ENCODE data around the gene WHAMM. TPM values are rescaled to one million over a fixed set of nuclear protein-coding genes. Genes with fewer than 3 reads are reported as not detected.

WHAMM gene
- polyA plus RNA-seq, 1 donor (not counting 4 experiments of a cell fraction or from before 2014, with no cell fraction given): 4.7 TPM

GRCh38 chr15:82823049-82823448 lies 13.6 kb downstream of the WHAMM start:
- Histone ChIP-seq H4K20me1 (ENCODE audit: control insufficient read depth, extremely low read depth, insufficient read depth, low read length) (no peaks in the 10 kb centered on the region), H3K9me1 (ENCODE audit: control insufficient read depth, extremely low read depth, insufficient read depth, low read length) (no peaks in the 10 kb centered on the region), H3K4me3 (ENCODE audit: control insufficient read depth in 2 of 3, extremely low read depth in 1 of 3, insufficient read depth in 2 of 3, low read depth in 1 of 3, low read length in 3 of 3) (no peak overlapping the region), H3K79me2 (ENCODE audit: control insufficient read depth, insufficient read depth, low read length) (peaks cover 3% of the 10 kb centered on the region), H3K27me3 (ENCODE audit: control insufficient read depth, extremely low read depth, insufficient read depth, low read length) (no peaks in the 10 kb centered on the region), H3K4me2 (ENCODE audit: control insufficient read depth, extremely low read depth, insufficient read depth, low read depth, low read length) (no peak overlapping the region), H2AFZ (ENCODE audit: control insufficient read depth, low read length) (no peak overlapping the region), H3K27ac (ENCODE audit: control insufficient read depth, insufficient read depth, low read length) (no peak overlapping the region), H3K9me3 (ENCODE audit: control insufficient read depth, low read depth, low read length) (no peaks in the 10 kb centered on the region), H3K9ac (ENCODE audit: control insufficient read depth, extremely low read depth, insufficient read depth, low read length) (no peak overlapping the region), H3K36me3 (ENCODE audit: control insufficient read depth in 2 of 2, extremely low read depth in 1 of 2, insufficient read depth in 2 of 2, low read length in 2 of 2) (peaks cover 11 to 24% of the 10 kb centered on the region in 2 experiments), H3K4me1 (ENCODE audit: control insufficient read depth, extremely low read depth, insufficient read depth, low read length) (no peaks in the 10 kb centered on the region)
- dilution Hi-C loops (cut with MboI; ENCODE audit: extremely low pct_ligation_motif_present, low sequenced_read_pairs): no loop called here
- FAIRE-seq: no peak
- DNase-seq (ENCODE audit: low read depth, low spot score): no peak
- no peak for TF ChIP-seq CTCF (optimal IDR thresholded peaks at IDR 0.05 in 1 of 3, IDR thresholded peaks at IDR 0.05 in 1 of 3, conservative IDR thresholded peaks at IDR 0.05 in 1 of 3; ENCODE audit: extremely low read depth in 1 of 3, insufficient read depth in 2 of 3, low read length in 3 of 3)
- TF ChIP-seq EZH2 (IDR thresholded peaks at IDR 0.05; ENCODE audit: low read length): no peak

GRCh38 chr15:82828075-82828474 lies 18.6 kb downstream of the WHAMM start:
- no peak overlapping the region for H3K4me2 ChIP-seq (ENCODE audit: control insufficient read depth, extremely low read depth, insufficient read depth, low read depth, low read length)
- dilution Hi-C loops (cut with MboI; ENCODE audit: extremely low pct_ligation_motif_present, low sequenced_read_pairs): no loop called here
- peaks cover 2% of the 10 kb centered on the region for H4K20me1 ChIP-seq (ENCODE audit: control insufficient read depth, extremely low read depth, insufficient read depth, low read length)
- no peaks in the 10 kb centered on the region for H3K9me1 ChIP-seq (ENCODE audit: control insufficient read depth, extremely low read depth, insufficient read depth, low read length)
- peaks cover 22% of the 10 kb centered on the region for H3K4me1 ChIP-seq (ENCODE audit: control insufficient read depth, extremely low read depth, insufficient read depth, low read length)
- H3K36me3 ChIP-seq (ENCODE audit: control insufficient read depth in 2 of 2, extremely low read depth in 1 of 2, insufficient read depth in 2 of 2, low read length in 2 of 2): peaks cover 21 to 35% of the 10 kb centered on the region in 2 experiments
- TF ChIP-seq EZH2 (IDR thresholded peaks at IDR 0.05; ENCODE audit: low read length) (no peak), CTCF (optimal IDR thresholded peaks at IDR 0.05 in 1 of 3, IDR thresholded peaks at IDR 0.05 in 1 of 3, conservative IDR thresholded peaks at IDR 0.05 in 1 of 3; ENCODE audit: extremely low read depth in 1 of 3, insufficient read depth in 2 of 3, low read length in 3 of 3) (no peak)
- H3K9ac ChIP-seq (ENCODE audit: control insufficient read depth, extremely low read depth, insufficient read depth, low read length): no peak overlapping the region
- no peak overlapping the region for H3K27ac ChIP-seq (ENCODE audit: control insufficient read depth, insufficient read depth, low read length)
- H2AFZ ChIP-seq (ENCODE audit: control insufficient read depth, low read length): no peak overlapping the region
- H3K27me3 ChIP-seq (ENCODE audit: control insufficient read depth, extremely low read depth, insufficient read depth, low read length): no peaks in the 10 kb centered on the region
- H3K79me2 ChIP-seq (ENCODE audit: control insufficient read depth, insufficient read depth, low read length): no peaks in the 10 kb centered on the region
- DNase-seq (ENCODE audit: low read depth, low spot score): no peak
- FAIRE-seq: no peak
- H3K9me3 ChIP-seq (ENCODE audit: control insufficient read depth, low read depth, low read length): no peaks in the 10 kb centered on the region
- no peak overlapping the region for H3K4me3 ChIP-seq (ENCODE audit: control insufficient read depth in 2 of 3, extremely low read depth in 1 of 3, insufficient read depth in 2 of 3, low read depth in 1 of 3, low read length in 3 of 3)

All from keratinocyte (primary cell).